GM23248 (cell line): ENCODE measurements around the gene PROM1. TPM values are rescaled to one million over a fixed set of nuclear protein-coding genes. Genes with fewer than 3 reads are reported as not detected.

Source experiments
- DNase-seq: peaks from one replicate; pipeline ENCODE4 v3.0.0-alpha.2; 2015
- H2AFZ ChIP-seq: fragments of 200-600 bp; sonication (generic); 2 replicates; pipeline ENCODE4 v1.6.1; 2016; ENCODE audit warnings: antibody characterized with exemption
- H3F3A ChIP-seq: fragments of 200-600 bp; sonication (generic); 2 replicates; pipeline ENCODE4 v1.6.1; 2016; ENCODE audit warnings: mild to moderate bottlenecking, antibody characterized with exemption, mixed run types; ENCODE audit not compliant: insufficient read depth
- H3K27ac ChIP-seq: fragments of 200-600 bp; sonication (generic); 2 replicates; pipeline ENCODE4 v1.5.1; 2016; ENCODE audit warnings: mild to moderate bottlenecking
- H3K27me3 ChIP-seq: fragments of 200-600 bp; sonication (generic); replicated peaks from 2 replicates; pipeline ENCODE4 v1.6.1; 2016; ENCODE audit warnings: mild to moderate bottlenecking; ENCODE audit not compliant: insufficient read depth
- H3K36me3 ChIP-seq: fragments of 200-600 bp; sonication (generic); 2 replicates; pipeline ENCODE4 v1.6.1; 2016; ENCODE audit warnings: low read depth, mild to moderate bottlenecking
- H3K4me1 ChIP-seq: fragments of 200-600 bp; sonication (generic); 2 replicates; pipeline ENCODE4 v1.6.1; 2016; ENCODE audit warnings: mild to moderate bottlenecking; ENCODE audit not compliant: insufficient read depth
- H3K4me2 ChIP-seq: fragments of 200-600 bp; sonication (generic); one replicate; pipeline ENCODE4 v1.6.1; 2016; ENCODE audit warnings: mild to moderate bottlenecking; ENCODE audit not compliant: unreplicated experiment
- H3K4me3 ChIP-seq: fragments of 200-600 bp; sonication (generic); 2 replicates; pipeline ENCODE4 v1.5.1; 2016; ENCODE audit warnings: mild to moderate bottlenecking
- H3K79me2 ChIP-seq: fragments of 200-600 bp; sonication (generic); 2 replicates; pipeline ENCODE4 v1.6.1; 2016; ENCODE audit warnings: mild to moderate bottlenecking; ENCODE audit not compliant: insufficient read depth
- H3K9ac ChIP-seq: fragments of 200-600 bp; sonication (generic); 2 replicates; pipeline ENCODE4 v1.6.1; 2016; ENCODE audit warnings: mild to moderate bottlenecking
- H3K9me2 ChIP-seq: fragments of 200-600 bp; sonication (generic); 2 replicates; pipeline ENCODE4 v1.6.1; 2016; ENCODE audit warnings: mixed run types, mild to moderate bottlenecking, moderate library complexity; ENCODE audit not compliant: insufficient read depth
- H3K9me3 ChIP-seq: fragments of 200-600 bp; sonication (generic); one replicate; pipeline ENCODE4 v1.6.1; 2017; ENCODE audit warnings: low read depth
- H4K20me1 ChIP-seq: fragments of 200-600 bp; sonication (generic); 2 replicates; pipeline ENCODE4 v1.6.0; 2016; ENCODE audit not compliant: insufficient read depth
- EZH2 ChIP-seq: fragments of 200-600 bp; sonication (generic); IDR thresholded peaks from 2 replicates; pipeline ENCODE4 v1.6.1; 2018; ENCODE audit warnings: antibody characterized with exemption, mild to moderate bottlenecking; ENCODE audit not compliant: insufficient read depth, poor library complexity, severe bottlenecking
- EZH2phosphoT487 ChIP-seq: fragments of 200-600 bp; sonication (generic); IDR thresholded peaks from 2 replicates; pipeline ENCODE4 v1.6.1; 2018; ENCODE audit warnings: antibody characterized with exemption, moderate library complexity, mild to moderate bottlenecking, low read depth; ENCODE audit not compliant: insufficient read depth
- WGBS, 2 experiments: methylation state at CpG; one replicate each; pipeline ENCODE4 v1.1.6; 2015 to 2017; ENCODE audit warnings: low lambda C conversion rate in 2 of 2, low coverage in 1 of 2; ENCODE audit errors: missing lambda C conversion rate in 2 of 2; 5-methylcytosine and 5-hydroxymethylcytosine counted together
- in situ Hi-C: fragments of 300-500 bp; cut with MboI; formaldehyde crosslinking; loops from 2 replicates; pipeline ENCODE4 v1.15.0; 2020
- polyA plus RNA-seq: library from polyadenylated mRNA; unstranded; fragments of >200 nt; fragmentation: Nextera tagmentation; extraction: Ambion mirVana; gene quantifications from 2 replicates; pipeline ENCODE4 v1.2.1, GENCODE V29; 2016
- total RNA-seq: library from RNA; depleted of rRNA; stranded (reverse); fragments of >200 nt; shearing (Covaris generic); gene quantifications from 2 replicates; pipeline ENCODE4 v1.2.3, GENCODE V29; 2014

Gene PROM1
- total and polyA plus RNA-seq, 2 experiments from 2014 or later = not detected

GRCh38 chr4:15930314-15930713, 153.5 kb downstream of the PROM1 start:
- 61 to 63% methylated on average over 7 of the region's 7 CpGs for WGBS, 2 experiments
- in situ Hi-C loops = no loop called here

GRCh38 chr4:15929540-15929939, 154.3 kb downstream of the PROM1 start:
- Histone ChIP-seq H3K4me1 (no peaks in the 10 kb centered on the region), H3K27me3 (peaks cover 11% of the 10 kb centered on the region; the same call in 1 of the 2 replicates), H3K79me2 (no peaks in the 10 kb centered on the region), H3K9me3 (no peaks in the 10 kb centered on the region), H3F3A (no peaks in the 10 kb centered on the region), H3K36me3 (no peaks in the 10 kb centered on the region), H2AFZ (no peak overlapping the region), H3K4me2 (no peak overlapping the region), H3K4me3 (no peak overlapping the region), H3K9ac (no peak overlapping the region), H3K9me2 (no peaks in the 10 kb centered on the region), H4K20me1 (no peaks in the 10 kb centered on the region), H3K27ac (no peak overlapping the region)
- TF ChIP-seq EZH2 (no peak), EZH2phosphoT487 (no peak)
- no peak for DNase-seq
- WGBS, 2 experiments = 49% methylated on average over 3 of the region's 3 CpGs
- in situ Hi-C loops = no loop called here

More at GRCh38 chr4:15930314-15930713, 153.5 kb downstream of the PROM1 start:
- peaks cover 11% of the 10 kb centered on the region; the same call in 1 of the 2 replicates for H3K27me3 ChIP-seq
- H3K4me1 ChIP-seq = no peaks in the 10 kb centered on the region
- H2AFZ ChIP-seq = no peak overlapping the region
- H3K9me2 ChIP-seq = no peaks in the 10 kb centered on the region
- no peaks in the 10 kb centered on the region for H3K9me3 ChIP-seq
- no peaks in the 10 kb centered on the region for H3K36me3 ChIP-seq
- H3K9ac ChIP-seq = no peak overlapping the region
- no peak for TF ChIP-seq EZH2
- no peak for TF ChIP-seq EZH2phosphoT487
- no peak overlapping the region for H3K27ac ChIP-seq
- H4K20me1 ChIP-seq = no peaks in the 10 kb centered on the region
- no peaks in the 10 kb centered on the region for H3K79me2 ChIP-seq
- no peak for DNase-seq
- H3K4me3 ChIP-seq = no peak overlapping the region
- H3K4me2 ChIP-seq = no peak overlapping the region
- no peaks in the 10 kb centered on the region for H3F3A ChIP-seq

- no peaks in the 10 kb centered on the region for H4K20me1 ChIP-seq
- no peaks in the 10 kb centered on the region for H3F3A ChIP-seq
- H3K9me3 ChIP-seq = no peaks in the 10 kb centered on the region
- no peaks in the 10 kb centered on the region for H3K9me2 ChIP-seq
- DNase-seq = no peak
- H3K9ac ChIP-seq = no peak overlapping the region
- peaks cover 11% of the 10 kb centered on the region; the same call in 1 of the 2 replicates for H3K27me3 ChIP-seq
- 82 to 84% methylated on average over 5 of the region's 5 CpGs for WGBS, 2 experiments
- H3K4me1 ChIP-seq = no peaks in the 10 kb centered on the region
- no peak overlapping the region for H3K4me3 ChIP-seq
- no peak overlapping the region for H3K27ac ChIP-seq
- TF ChIP-seq EZH2phosphoT487 = no peak
- TF ChIP-seq EZH2 = no peak
- H3K79me2 ChIP-seq = no peaks in the 10 kb centered on the region
- H3K36me3 ChIP-seq = no peaks in the 10 kb centered on the region
- no peak overlapping the region for H2AFZ ChIP-seq
- in situ Hi-C loops = no loop called here
- no peak overlapping the region for H3K4me2 ChIP-seq
Observed at GRCh38 chr4:15928883-15929282, 154.9 kb downstream of the PROM1 start.

GRCh38 chr4:15926486-15926885, 157.3 kb downstream of the PROM1 start:
- no peak overlapping the region for H3K4me2 ChIP-seq
- H3K9ac ChIP-seq = no peak overlapping the region
- H3K27me3 ChIP-seq = peaks cover 11% of the 10 kb centered on the region; the same call in 1 of the 2 replicates
- no peak overlapping the region for H2AFZ ChIP-seq
- DNase-seq = no peak
- in situ Hi-C loops = no loop called here
- H3K27ac ChIP-seq = no peak overlapping the region
- H3K36me3 ChIP-seq = no peaks in the 10 kb centered on the region
- peaks cover 4% of the 10 kb centered on the region for H3K4me1 ChIP-seq
- H3K4me3 ChIP-seq = no peak overlapping the region
- TF ChIP-seq EZH2 (no peak), EZH2phosphoT487 (no peak)
- 66 to 71% methylated on average over 7 of the region's 7 CpGs for WGBS, 2 experiments
- no peaks in the 10 kb centered on the region for H3K9me3 ChIP-seq
- no peaks in the 10 kb centered on the region for H3F3A ChIP-seq
- H3K9me2 ChIP-seq = no peaks in the 10 kb centered on the region
- H3K79me2 ChIP-seq = no peaks in the 10 kb centered on the region
- no peaks in the 10 kb centered on the region for H4K20me1 ChIP-seq

- Histone ChIP-seq H3K27me3 (peaks cover 11% of the 10 kb centered on the region; the same call in 1 of the 2 replicates), H3K79me2 (no peaks in the 10 kb centered on the region), H3K9me3 (no peaks in the 10 kb centered on the region), H3K4me1 (peaks cover 9% of the 10 kb centered on the region), H3K36me3 (no peaks in the 10 kb centered on the region), H3F3A (peaks cover 3% of the 10 kb centered on the region), H3K9ac (no peak overlapping the region), H3K4me3 (no peak overlapping the region), H4K20me1 (no peaks in the 10 kb centered on the region), H3K27ac (no peak overlapping the region), H3K9me2 (no peaks in the 10 kb centered on the region), H2AFZ (no peak overlapping the region), H3K4me2 (no peak overlapping the region)
- TF ChIP-seq EZH2phosphoT487 (no peak), EZH2 (no peak)
- in situ Hi-C loops = no loop called here
- no peak for DNase-seq
- 59 to 67% methylated on average over 3 of the region's 3 CpGs for WGBS, 2 experiments
Observed at GRCh38 chr4:15925830-15926229, 158.0 kb downstream of the PROM1 start.
